Kidney capillary endothelial cell (primary cell): ENCODE results near the gene PLEKHM3.

Experiments used
- DNase-seq: peaks from one replicate; pipeline ENCODE4 v3.0.0-alpha.2; 2018; ENCODE audit warnings: low spot score

Gene PLEKHM3

GRCh38 chr2:207784898-207785297, 240.4 kb downstream of the PLEKHM3 start:
- DNase-seq, result no peak

- DNase-seq, result no peak
These were observed 241.8 kb downstream of the PLEKHM3 start for GRCh38 chr2:207783514-207783913.

GRCh38 chr2:207782238-207783030, 242.9 kb downstream of the PLEKHM3 start:
- no peak for DNase-seq

- no peak for DNase-seq
These were observed 245.8 kb downstream of the PLEKHM3 start for GRCh38 chr2:207779523-207779922.

GRCh38 chr2:207778298-207778882, 246.9 kb downstream of the PLEKHM3 start:
- no peak for DNase-seq

- DNase-seq, result no peak
These were observed 248.2 kb downstream of the PLEKHM3 start for GRCh38 chr2:207777124-207777523.

- no peak for DNase-seq
These were observed 249.9 kb downstream of the PLEKHM3 start for GRCh38 chr2:207775473-207775872.

GRCh38 chr2:207772844-207773205, 252.5 kb downstream of the PLEKHM3 start:
- no peak for DNase-seq

GRCh38 chr2:207772081-207772843, 253.1 kb downstream of the PLEKHM3 start:
- peak; percentile 14 for DNase-seq

- DNase-seq, result no peak
These were observed 253.9 kb downstream of the PLEKHM3 start for GRCh38 chr2:207771421-207771820.
